ENCODE data around the gene SNCG. TPM values are rescaled to one million over a fixed set of nuclear protein-coding genes. Genes with fewer than 3 reads are reported as not detected.

SNCG gene
- total RNA-seq, 1 experiment from 2014 or later: 61.1 TPM

- H4K20me1 ChIP-seq (ENCODE audit: insufficient read depth): no peaks in the 10 kb centered on the region
- H3K9me3 ChIP-seq (ENCODE audit: control insufficient read depth in 1 of 2, insufficient read depth in 1 of 2, low read depth in 1 of 2, low read length in 2 of 2): no peaks in the 10 kb centered on the region
- ChIA-PET RAD21 (ENCODE audit: low non-redundant PET in 1 of 2, low total read pairs in 2 of 2, uncharacterized antibody in 2 of 2, unreplicated experiment in 2 of 2) (interaction anchor here in 1 of 2 experiments (0.6 to 1.0 kb wide), 2 partner anchors 10 to 125 kb away, joined by 3 read pairs; partner anchors contain the start of gene SHLD2), POLR2A (interaction anchor here (0.7 to 5.8 kb wide), 8 partner anchors 9 to 126 kb away, joined by 3 to 58 read pairs (median 4); partner anchors contain the start of genes GLUD1, MMRN2, SHLD2 and SNCG), CTCF (interaction anchor here (0.5 to 4.3 kb wide), 6 partner anchors 8 to 378 kb away, joined by 3 to 36 read pairs (median 3); partner anchors contain the start of gene SNCG)
- no peaks in the 10 kb centered on the region for H3K9me2 ChIP-seq (ENCODE audit: insufficient read depth)
- H3K4me3 ChIP-seq (replicated peaks in 1 of 2; ENCODE audit: low read depth in 1 of 2, low read length in 2 of 2): peak overlapping the region; percentile 70 to 79
- no peaks in the 10 kb centered on the region for H3K27me3 ChIP-seq (ENCODE audit: insufficient read depth, low read length)
- BruUV-seq (replicated peaks): TSS peak; percentile 68
- peaks cover 35% of the 10 kb centered on the region for H3K79me2 ChIP-seq (ENCODE audit: insufficient read depth, low read length)
- peaks cover 60 to 88% of the 10 kb centered on the region in 2 experiments for H3K4me1 ChIP-seq (ENCODE audit: control insufficient read depth in 1 of 2, insufficient read depth in 2 of 2, low read length in 2 of 2)
- 0 out of 4 replicates have a peak, but pooled peaks cover 0 to 5% of the 10 kb centered on the region in 2 experiments for H3K36me3 ChIP-seq (ENCODE audit: control insufficient read depth in 1 of 2, insufficient read depth in 2 of 2, low read length in 2 of 2)
- ATAC-seq (peak; percentile 54), DNase-seq (ENCODE audit: low read depth, low spot score) (peak; percentile 62)
- intact Hi-C loops (cut with micrococcal nuclease): loop anchor here (2.0 kb wide), 1 partner anchor 124 kb away; the partner anchor contains the start of genes GLUD1 and SHLD2
- H3K27ac ChIP-seq (ENCODE audit: low read depth, low read length): peak overlapping the region; percentile 95
- H2AFZ ChIP-seq (ENCODE audit: low read depth, low read length, poor library complexity, severe bottlenecking): no peak overlapping the region
- peak; percentile 97 for TF ChIP-seq POLR2AphosphoS5 (IDR thresholded peaks at IDR 0.05; ENCODE audit: low read depth, low read length)
- peak; percentile 40 for TF ChIP-seq YY1 (IDR thresholded peaks at IDR 0.05; ENCODE audit: extremely low read depth, insufficient replicate concordance, low read depth, low read length)
- TF ChIP-seq ZFX (IDR thresholded peaks at IDR 0.05): peak; percentile 16; the same call in 1 of the 2 replicates
- TF ChIP-seq FOSL1 (IDR thresholded peaks at IDR 0.05; ENCODE audit: low read depth): no peak
- H3K4me2 ChIP-seq (ENCODE audit: low read length): peak overlapping the region; percentile 90
- H3K9ac ChIP-seq (ENCODE audit: low read length): peak overlapping the region; percentile 98
These were observed 12.0 kb downstream of the SNCG start for GRCh38 chr10:86970162-86970981.

- POLR2A ChIA-PET: interaction anchor here (0.7 to 5.8 kb wide), 7 partner anchors 8 to 126 kb away, joined by 3 to 58 read pairs (median 4); partner anchors contain the start of genes GLUD1, MMRN2, SHLD2 and SNCG
- peak overlapping the region; percentile 70 to 79 for H3K4me3 ChIP-seq (replicated peaks in 1 of 2; ENCODE audit: low read depth in 1 of 2, low read length in 2 of 2)
- TF ChIP-seq YY1 (IDR thresholded peaks at IDR 0.05; ENCODE audit: extremely low read depth, insufficient replicate concordance, low read depth, low read length) (no peak), CTCF (IDR thresholded peaks at IDR 0.05 in 2 of 3, conservative IDR thresholded peaks at IDR 0.05 in 1 of 3; ENCODE audit: borderline replicate concordance in 1 of 3, insufficient read depth in 1 of 3, low read depth in 2 of 3, low read length in 2 of 3) (no peak), ZBTB33 (IDR thresholded peaks at IDR 0.05; ENCODE audit: extremely low read depth, insufficient replicate concordance, low read length) (peak; percentile 57), CBX3 (IDR thresholded peaks at IDR 0.05; ENCODE audit: low read depth) (no peak)
These were observed 12.5 kb downstream of the SNCG start for GRCh38 chr10:86970982-86971231.

More at GRCh38 chr10:86970982-86971231, 12.5 kb downstream of the SNCG start:
- H3K9me3 ChIP-seq (ENCODE audit: control insufficient read depth in 1 of 2, insufficient read depth in 1 of 2, low read depth in 1 of 2, low read length in 2 of 2): no peaks in the 10 kb centered on the region
- DNase-seq (ENCODE audit: low read depth, low spot score): no peak
- H3K27ac ChIP-seq (ENCODE audit: low read depth, low read length): peak overlapping the region; percentile 95
- H3K4me1 ChIP-seq (ENCODE audit: control insufficient read depth in 1 of 2, insufficient read depth in 2 of 2, low read length in 2 of 2): peaks cover 56 to 83% of the 10 kb centered on the region in 2 experiments
- ChIA-PET CTCF (interaction anchor here (0.5 to 4.3 kb wide), 3 partner anchors 8 to 32 kb away, joined by 3 to 36 read pairs (median 5); partner anchors contain the start of gene SNCG), RAD21 (ENCODE audit: low non-redundant PET in 1 of 2, low total read pairs in 2 of 2, uncharacterized antibody in 2 of 2, unreplicated experiment in 2 of 2) (interaction anchor here in 1 of 2 experiments (0.6 to 1.0 kb wide), 2 partner anchors 10 to 125 kb away, joined by 3 read pairs; partner anchors contain the start of gene SHLD2)
- peaks cover 35% of the 10 kb centered on the region for H3K79me2 ChIP-seq (ENCODE audit: insufficient read depth, low read length)
- intact Hi-C loops (cut with micrococcal nuclease): loop anchor here (2.0 kb wide), 1 partner anchor 124 kb away; the partner anchor contains the start of genes GLUD1 and SHLD2
- 0 out of 4 replicates have a peak, but pooled peaks cover 0 to under 1% of the 10 kb centered on the region in 2 experiments for H3K36me3 ChIP-seq (ENCODE audit: control insufficient read depth in 1 of 2, insufficient read depth in 2 of 2, low read length in 2 of 2)
- no peaks in the 10 kb centered on the region for H3K27me3 ChIP-seq (ENCODE audit: insufficient read depth, low read length)
- H2AFZ ChIP-seq (ENCODE audit: low read depth, low read length, poor library complexity, severe bottlenecking): no peak overlapping the region
- no peaks in the 10 kb centered on the region for H3K9me2 ChIP-seq (ENCODE audit: insufficient read depth)
- no peaks in the 10 kb centered on the region for H4K20me1 ChIP-seq (ENCODE audit: insufficient read depth)
- BruUV-seq (replicated peaks): no TSS peak
- peak overlapping the region; percentile 90 for H3K4me2 ChIP-seq (ENCODE audit: low read length)
- H3K9ac ChIP-seq (ENCODE audit: low read length): peak overlapping the region; percentile 98
- peak; percentile 15 for ATAC-seq

All from HCT116 (cell line).